ENCODE measurements around the gene C11orf58. TPM values are rescaled to one million over a fixed set of nuclear protein-coding genes. Genes with fewer than 3 reads are reported as not detected.

The C11orf58 gene
- total RNA-seq, 2 experiments from 2014 or later: 142 to 193 TPM

GRCh38 chr11:16744128-16744725 is 5.8 kb downstream of the C11orf58 start:
- H3K27ac Mint-ChIP-seq: peak overlapping the region; percentile 17
- intact Hi-C loops (cut with DNase I, micrococcal nuclease): no loop called here
- no peaks in the 10 kb centered on the region for H3K9me3 Mint-ChIP-seq (ENCODE audit: low read depth)
- ATAC-seq (no peak), DNase-seq (no peak)
- H3K4me1 Mint-ChIP-seq: peaks cover 54% of the 10 kb centered on the region
- no peak overlapping the region for H3K4me3 Mint-ChIP-seq
- peaks cover 57% of the 10 kb centered on the region for H3K36me3 Mint-ChIP-seq (ENCODE audit: low read depth)
- no peaks in the 10 kb centered on the region for H3K27me3 Mint-ChIP-seq
- POLR2A ChIA-PET: no interaction called here
- CTCF ChIA-PET: interaction anchor here (0.6 to 1.0 kb wide), 2 partner anchors 50 to 76 kb away, joined by 3 read pairs; no protein-coding TSS in a partner anchor

GRCh38 chr11:16745950-16746605 is 7.6 kb downstream of the C11orf58 start:
- no peak for ATAC-seq
- no peak for DNase-seq
- H3K36me3 Mint-ChIP-seq (ENCODE audit: low read depth): peaks cover 68% of the 10 kb centered on the region
- intact Hi-C loops (cut with DNase I, micrococcal nuclease): no loop called here
- CTCF ChIA-PET: interaction anchor here (0.7 kb wide), 1 partner anchor 9 kb away, joined by 3 read pairs; no protein-coding TSS in a partner anchor
- H3K9me3 Mint-ChIP-seq (ENCODE audit: low read depth): no peaks in the 10 kb centered on the region
- H3K4me3 Mint-ChIP-seq: no peak overlapping the region
- H3K27ac Mint-ChIP-seq: peak overlapping the region; percentile 27
- peaks cover 70% of the 10 kb centered on the region for H3K4me1 Mint-ChIP-seq
- no peaks in the 10 kb centered on the region for H3K27me3 Mint-ChIP-seq
- POLR2A ChIA-PET: no interaction called here

GRCh38 chr11:16749092-16749491 is 10.6 kb downstream of the C11orf58 start:
- ATAC-seq (no peak), DNase-seq (no peak)
- H3K36me3 Mint-ChIP-seq (ENCODE audit: low read depth): peaks cover 72% of the 10 kb centered on the region
- H3K4me3 Mint-ChIP-seq: no peak overlapping the region
- POLR2A ChIA-PET: interaction anchor here (1.0 to 1.5 kb wide), 2 partner anchors 10 to 328 kb away, joined by 3 to 6 read pairs; partner anchors contain the start of genes C11orf58 and RPS13
- H3K4me1 Mint-ChIP-seq: peaks cover 53% of the 10 kb centered on the region
- intact Hi-C loops (cut with DNase I, micrococcal nuclease): no loop called here
- CTCF ChIA-PET: interaction anchor here (1.3 to 1.4 kb wide), 2 partner anchors 10 to 37 kb away, joined by 4 to 5 read pairs; no protein-coding TSS in a partner anchor
- H3K9me3 Mint-ChIP-seq (ENCODE audit: low read depth): no peaks in the 10 kb centered on the region
- peak overlapping the region; percentile 51 for H3K27ac Mint-ChIP-seq
- H3K27me3 Mint-ChIP-seq: no peaks in the 10 kb centered on the region

GRCh38 chr11:16749666-16750065 is 11.2 kb downstream of the C11orf58 start:
- ATAC-seq: peak; percentile 83
- CTCF ChIA-PET: interaction anchor here (1.2 to 1.4 kb wide), 2 partner anchors 8 to 36 kb away, joined by 3 to 4 read pairs; no protein-coding TSS in a partner anchor
- H3K36me3 Mint-ChIP-seq (ENCODE audit: low read depth): peaks cover 69% of the 10 kb centered on the region

GRCh38 chr11:16750417-16750816 is 12.0 kb downstream of the C11orf58 start:
- H3K4me3 Mint-ChIP-seq: no peak overlapping the region
- H3K36me3 Mint-ChIP-seq (ENCODE audit: low read depth): peaks cover 65% of the 10 kb centered on the region
- intact Hi-C loops (cut with DNase I, micrococcal nuclease): loop anchor here in 1 of 2 experiments (5.0 kb wide), 1 partner anchor 152 kb away; no protein-coding TSS in a partner anchor
- peak; percentile 37 for ATAC-seq
- H3K27me3 Mint-ChIP-seq: no peaks in the 10 kb centered on the region
- ChIA-PET POLR2A (interaction anchor here (1.5 to 2.0 kb wide), 2 partner anchors 9 to 12 kb away, joined by 6 to 9 read pairs; partner anchors contain the start of gene C11orf58), CTCF (interaction anchor here (1.2 kb wide), 1 partner anchor 9 kb away, joined by 3 read pairs; no protein-coding TSS in a partner anchor)
- H3K9me3 Mint-ChIP-seq (ENCODE audit: low read depth): no peaks in the 10 kb centered on the region
- DNase-seq: no peak
- H3K4me1 Mint-ChIP-seq: peaks cover 44% of the 10 kb centered on the region
- H3K27ac Mint-ChIP-seq: peak overlapping the region; percentile 61

More at GRCh38 chr11:16749666-16750065, 11.2 kb downstream of the C11orf58 start:
- intact Hi-C loops (cut with DNase I, micrococcal nuclease): loop anchor here in 1 of 2 experiments (5.0 kb wide), 1 partner anchor 153 kb away; no protein-coding TSS in a partner anchor
- POLR2A ChIA-PET: interaction anchor here (1.0 to 2.0 kb wide), 3 partner anchors 8 to 328 kb away, joined by 3 to 9 read pairs (median 6); partner anchors contain the start of genes C11orf58 and RPS13
- H3K27me3 Mint-ChIP-seq: no peaks in the 10 kb centered on the region
- peak; percentile 27 for DNase-seq
- H3K4me3 Mint-ChIP-seq: no peak overlapping the region
- H3K4me1 Mint-ChIP-seq: peaks cover 50% of the 10 kb centered on the region
- peak overlapping the region; percentile 76 for H3K27ac Mint-ChIP-seq
- H3K9me3 Mint-ChIP-seq (ENCODE audit: low read depth): no peaks in the 10 kb centered on the region

- H3K4me1 Mint-ChIP-seq: peaks cover 18% of the 10 kb centered on the region
- H3K4me3 Mint-ChIP-seq: no peak overlapping the region
- no peak overlapping the region for H3K27ac Mint-ChIP-seq
- intact Hi-C loops (cut with DNase I, micrococcal nuclease): no loop called here
- POLR2A ChIA-PET: no interaction called here
- no peak for DNase-seq
- no peak for ATAC-seq
- no peaks in the 10 kb centered on the region for H3K9me3 Mint-ChIP-seq (ENCODE audit: low read depth)
- CTCF ChIA-PET: no interaction called here
- H3K27me3 Mint-ChIP-seq: no peaks in the 10 kb centered on the region
- peaks cover 37% of the 10 kb centered on the region for H3K36me3 Mint-ChIP-seq (ENCODE audit: low read depth)
Observed at GRCh38 chr11:16758382-16759024, 20.1 kb downstream of the C11orf58 start.

- DNase-seq: no peak
- Mint-ChIP-seq H3K4me1 (peaks cover 13% of the 10 kb centered on the region), H3K9me3 (ENCODE audit: low read depth) (no peaks in the 10 kb centered on the region), H3K27me3 (no peaks in the 10 kb centered on the region), H3K4me3 (no peak overlapping the region), H3K27ac (peak overlapping the region; percentile 8), H3K36me3 (ENCODE audit: low read depth) (peaks cover 28% of the 10 kb centered on the region)
- intact Hi-C loops (cut with DNase I, micrococcal nuclease): no loop called here
- CTCF ChIA-PET: no interaction called here
- POLR2A ChIA-PET: no interaction called here
- peak; percentile 35 for ATAC-seq
Observed at GRCh38 chr11:16759857-16760508, 21.5 kb downstream of the C11orf58 start.

- no peak overlapping the region for H3K4me3 Mint-ChIP-seq
- DNase-seq (no peak), ATAC-seq (no peak)
- peaks cover 13% of the 10 kb centered on the region for H3K4me1 Mint-ChIP-seq
- H3K27ac Mint-ChIP-seq: no peak overlapping the region
- ChIA-PET CTCF (no interaction called here), POLR2A (no interaction called here)
- H3K36me3 Mint-ChIP-seq (ENCODE audit: low read depth): peaks cover 8% of the 10 kb centered on the region
- no peaks in the 10 kb centered on the region for H3K27me3 Mint-ChIP-seq
- no peaks in the 10 kb centered on the region for H3K9me3 Mint-ChIP-seq (ENCODE audit: low read depth)
- intact Hi-C loops (cut with DNase I, micrococcal nuclease): no loop called here
Observed at GRCh38 chr11:16763746-16764145, 25.3 kb downstream of the C11orf58 start.

- CTCF ChIA-PET: interaction anchor here (0.7 kb wide), 1 partner anchor 9 kb away, joined by 3 read pairs; no protein-coding TSS in a partner anchor
- Mint-ChIP-seq H3K27ac (no peak overlapping the region), H3K4me1 (peaks cover 4% of the 10 kb centered on the region), H3K36me3 (ENCODE audit: low read depth) (peaks cover under 1% of the 10 kb centered on the region), H3K27me3 (no peaks in the 10 kb centered on the region), H3K4me3 (no peak overlapping the region), H3K9me3 (ENCODE audit: low read depth) (no peaks in the 10 kb centered on the region)
- ATAC-seq (no peak), DNase-seq (no peak)
- intact Hi-C loops (cut with DNase I, micrococcal nuclease): no loop called here
- POLR2A ChIA-PET: no interaction called here
Observed at GRCh38 chr11:16764888-16765287, 26.4 kb downstream of the C11orf58 start.

- intact Hi-C loops (cut with DNase I, micrococcal nuclease): no loop called here
- POLR2A ChIA-PET: no interaction called here
- no peaks in the 10 kb centered on the region for H3K4me1 Mint-ChIP-seq
- H3K36me3 Mint-ChIP-seq (ENCODE audit: low read depth): no peaks in the 10 kb centered on the region
- H3K4me3 Mint-ChIP-seq: no peak overlapping the region
- no peaks in the 10 kb centered on the region for H3K9me3 Mint-ChIP-seq (ENCODE audit: low read depth)
- no peak for DNase-seq
- no peak overlapping the region for H3K27ac Mint-ChIP-seq
- no peaks in the 10 kb centered on the region for H3K27me3 Mint-ChIP-seq
- CTCF ChIA-PET: interaction anchor here (1.2 to 1.6 kb wide), 3 partner anchors 18 to 22 kb away, joined by 3 to 8 read pairs (median 7); no protein-coding TSS in a partner anchor
- no peak for ATAC-seq
Observed at GRCh38 chr11:16767137-16767536, 28.7 kb downstream of the C11orf58 start.

- ATAC-seq: no peak
- no peaks in the 10 kb centered on the region for H3K36me3 Mint-ChIP-seq (ENCODE audit: low read depth)
- no peak overlapping the region for H3K4me3 Mint-ChIP-seq
- POLR2A ChIA-PET: no interaction called here
- no peaks in the 10 kb centered on the region for H3K4me1 Mint-ChIP-seq
- H3K9me3 Mint-ChIP-seq (ENCODE audit: low read depth): no peaks in the 10 kb centered on the region
- CTCF ChIA-PET: interaction anchor here (1.2 to 1.6 kb wide), 2 partner anchors 17 to 21 kb away, joined by 7 to 8 read pairs; no protein-coding TSS in a partner anchor
- intact Hi-C loops (cut with DNase I, micrococcal nuclease): no loop called here
- no peak overlapping the region for H3K27ac Mint-ChIP-seq
- no peak for DNase-seq
- H3K27me3 Mint-ChIP-seq: no peaks in the 10 kb centered on the region
Observed at GRCh38 chr11:16767957-16768356, 29.5 kb downstream of the C11orf58 start.

Data from activated CD4-positive, alpha-beta T cell treated with anti-CD3 and anti-CD28 coated beads for 36 hours (primary cell).